T-helper 2 cell treated with Interferon-gamma antibody and Interleukin-4, amounts not matched to agents 5 μg/mL and 100 μg/mL, for 36 hours (primary cell): Measurements from ENCODE around the gene SP6.

Source experiments
- DNase-seq: peaks from one replicate; pipeline ENCODE4 v3.0.0; 2021; ENCODE audit warnings: low spot score
- H3K27ac Mint-ChIP-seq: one replicate; pipeline ENCODE4 v1.8.0; 2021; ENCODE audit warnings: mild to moderate bottlenecking, mixed read lengths
- H3K27me3 Mint-ChIP-seq: one replicate; pipeline ENCODE4 v1.8.0; 2021; ENCODE audit warnings: low read depth, mixed read lengths
- H3K36me3 Mint-ChIP-seq: one replicate; pipeline ENCODE4 v1.8.0; 2021; ENCODE audit warnings: low read depth, mixed read lengths
- H3K4me1 Mint-ChIP-seq: one replicate; pipeline ENCODE4 v1.8.0; 2021; ENCODE audit warnings: low read depth, mixed read lengths
- H3K4me3 Mint-ChIP-seq: one replicate; pipeline ENCODE4 v1.8.0; 2022; ENCODE audit warnings: mild to moderate bottlenecking, moderate library complexity, mixed read lengths
- H3K9me3 Mint-ChIP-seq: one replicate; pipeline ENCODE4 v1.8.0; 2021; ENCODE audit warnings: mixed read lengths

Gene SP6

DNA sequence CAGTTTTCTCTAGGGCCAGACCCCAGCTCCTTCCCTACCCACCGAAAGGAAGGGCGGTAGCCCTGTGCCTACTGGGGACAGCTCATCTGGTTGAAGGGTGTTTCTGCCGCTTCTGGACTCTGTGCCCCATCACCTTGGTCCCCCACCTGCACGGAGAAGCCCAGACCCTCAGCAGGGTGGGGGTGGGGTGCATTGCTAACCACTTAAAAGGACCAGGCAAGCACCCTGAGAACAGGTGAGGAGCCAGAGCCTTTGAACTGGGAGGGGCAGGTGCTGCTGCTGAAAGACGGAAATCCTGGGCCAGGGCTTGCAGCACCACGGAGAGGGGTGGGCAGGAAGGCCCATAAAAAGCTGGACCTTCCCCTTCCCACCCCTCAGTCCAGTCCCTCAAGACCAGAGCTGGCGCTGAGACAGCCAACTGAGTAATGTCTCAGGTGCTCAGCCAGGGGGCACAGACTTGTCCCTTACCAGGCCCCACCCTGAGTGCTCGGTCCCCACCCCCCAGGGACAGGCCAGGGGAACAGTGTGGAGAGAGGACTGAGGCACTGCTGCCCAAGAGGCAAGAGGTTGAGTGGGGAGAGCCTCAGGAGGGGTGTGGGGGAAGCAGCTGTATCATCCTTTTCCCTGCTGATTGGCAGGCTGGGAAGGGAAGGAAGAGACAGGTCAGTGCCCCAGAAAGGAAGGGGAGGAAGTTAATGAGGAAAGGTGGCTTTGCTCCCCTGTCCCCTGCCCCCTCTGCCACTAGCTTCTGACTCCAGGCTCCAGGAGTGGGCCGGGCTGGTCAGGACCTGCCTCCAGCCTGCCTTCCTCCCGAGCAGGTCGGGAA is 34.2 kb upstream of the SP6 start:
- H3K27me3 Mint-ChIP-seq = peaks cover 6% of the 10 kb centered on the region
- H3K27ac Mint-ChIP-seq = no peak overlapping the region
- H3K9me3 Mint-ChIP-seq = no peaks in the 10 kb centered on the region
- no peak overlapping the region for H3K4me3 Mint-ChIP-seq
- DNase-seq = no peak
- peaks cover 3% of the 10 kb centered on the region for H3K4me1 Mint-ChIP-seq
- H3K36me3 Mint-ChIP-seq = no peaks in the 10 kb centered on the region

DNA sequence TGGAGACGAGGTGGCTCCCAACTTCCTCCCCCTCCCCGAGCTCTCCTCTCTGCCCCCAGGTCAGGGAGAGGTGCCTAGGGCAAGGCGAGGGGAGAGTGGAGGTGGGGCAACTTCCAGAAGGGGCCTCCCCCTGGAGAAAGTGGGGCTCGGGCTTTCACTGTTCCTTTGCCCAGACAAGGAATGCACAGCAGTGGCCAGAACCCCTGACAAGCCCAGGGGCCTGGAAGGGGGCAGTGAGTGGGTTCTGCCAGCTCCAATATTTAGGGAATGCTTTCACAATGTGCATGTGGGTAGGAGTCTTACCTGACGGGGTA is 33.4 kb upstream of the SP6 start:
- no peak overlapping the region for H3K27ac Mint-ChIP-seq
- peaks cover 1% of the 10 kb centered on the region for H3K4me1 Mint-ChIP-seq
- H3K27me3 Mint-ChIP-seq = peaks cover 8% of the 10 kb centered on the region
- H3K36me3 Mint-ChIP-seq = no peaks in the 10 kb centered on the region
- no peak for DNase-seq
- H3K9me3 Mint-ChIP-seq = no peaks in the 10 kb centered on the region
- no peak overlapping the region for H3K4me3 Mint-ChIP-seq

DNA sequence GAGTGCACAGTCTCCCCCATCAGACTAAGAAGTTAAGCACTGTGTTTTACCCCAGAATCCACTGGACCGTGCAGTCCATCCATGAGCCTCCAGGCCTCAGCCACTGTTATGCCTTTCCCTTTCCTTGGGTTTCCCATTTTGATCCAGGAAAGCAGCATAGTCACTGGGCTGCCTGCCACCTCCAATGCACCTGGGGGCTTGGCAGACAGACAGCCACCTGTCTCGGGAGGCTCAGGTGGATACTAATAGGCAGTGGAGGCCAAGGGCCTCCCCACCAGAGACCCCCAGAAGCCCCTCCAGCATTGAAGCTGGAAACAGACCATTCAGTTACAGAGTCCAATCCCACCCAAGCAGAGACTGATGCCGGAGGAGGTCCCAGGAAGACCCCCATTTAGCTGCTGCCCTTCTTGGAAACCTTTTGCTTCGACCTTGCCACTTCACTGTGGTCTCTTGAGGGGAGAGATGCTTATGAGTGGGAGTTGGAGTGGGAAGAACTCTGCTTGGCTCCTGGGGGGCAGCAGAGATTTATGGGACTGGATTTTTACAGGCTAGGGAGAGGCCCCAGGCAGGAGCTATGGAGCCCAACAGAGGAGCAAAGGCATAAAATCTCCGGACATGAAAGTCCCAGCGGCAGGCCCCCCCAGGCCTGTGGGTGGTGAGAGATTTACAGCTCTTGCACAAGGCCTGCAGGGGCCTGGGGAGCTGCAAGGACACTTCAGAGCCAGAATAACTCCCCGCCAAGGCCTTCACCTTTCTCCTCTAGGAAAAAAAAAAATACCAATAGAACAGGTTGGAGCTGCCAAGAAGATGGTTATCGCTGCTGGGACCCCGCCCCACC is 32.8 kb upstream of the SP6 start:
- Mint-ChIP-seq H3K9me3 (no peaks in the 10 kb centered on the region), H3K4me3 (no peak overlapping the region), H3K36me3 (no peaks in the 10 kb centered on the region), H3K27me3 (peaks cover 13% of the 10 kb centered on the region), H3K4me1 (peaks cover 4% of the 10 kb centered on the region), H3K27ac (no peak overlapping the region)
- DNase-seq = no peak

DNA sequence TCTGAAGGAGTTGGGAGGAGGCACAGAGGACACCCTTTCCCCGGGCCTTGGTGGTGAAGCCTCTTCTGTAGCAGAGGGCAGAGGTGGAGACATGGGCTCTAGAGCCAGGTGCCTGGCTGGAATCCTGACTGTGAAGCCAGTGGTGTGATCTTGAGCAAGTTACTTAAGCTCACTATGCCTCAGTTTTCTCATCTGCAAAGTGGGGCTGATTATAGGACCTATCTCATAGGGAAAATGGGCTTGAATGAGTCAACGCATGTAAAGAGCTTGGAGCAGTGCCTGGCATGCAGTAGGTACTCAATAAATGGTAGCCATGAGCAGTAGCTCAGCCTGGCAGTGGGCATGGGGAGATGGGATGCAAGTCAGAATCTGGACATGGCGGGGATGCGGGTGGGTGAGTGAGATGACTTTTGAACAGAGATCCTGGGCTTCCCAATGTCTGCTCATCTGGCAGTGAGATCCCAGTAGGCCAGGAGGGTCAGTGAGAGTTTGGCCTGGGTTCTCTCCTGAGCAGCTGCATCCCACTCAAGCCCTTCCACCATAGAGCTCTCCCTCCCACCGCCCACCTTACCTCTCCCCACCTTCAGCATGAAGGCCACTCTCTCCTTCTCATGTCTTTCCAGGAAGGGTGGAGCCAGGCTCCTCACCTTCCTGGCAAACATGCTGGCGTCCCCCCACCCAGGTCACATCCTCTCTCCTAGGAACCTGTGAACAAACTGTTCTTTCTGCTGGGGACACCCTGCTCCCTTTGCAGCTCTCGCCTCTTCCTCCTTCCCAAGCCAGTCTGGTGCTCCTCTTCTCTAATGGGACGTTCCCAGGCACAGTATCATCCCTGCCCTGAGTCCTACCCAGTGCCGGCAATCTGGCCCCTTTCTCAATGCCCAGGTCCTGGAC is 32.0 kb upstream of the SP6 start:
- no peaks in the 10 kb centered on the region for H3K9me3 Mint-ChIP-seq
- no peak overlapping the region for H3K4me3 Mint-ChIP-seq
- H3K27ac Mint-ChIP-seq = no peak overlapping the region
- H3K4me1 Mint-ChIP-seq = peaks cover 4% of the 10 kb centered on the region
- DNase-seq = no peak
- peaks cover 18% of the 10 kb centered on the region for H3K27me3 Mint-ChIP-seq
- H3K36me3 Mint-ChIP-seq = no peaks in the 10 kb centered on the region

DNA sequence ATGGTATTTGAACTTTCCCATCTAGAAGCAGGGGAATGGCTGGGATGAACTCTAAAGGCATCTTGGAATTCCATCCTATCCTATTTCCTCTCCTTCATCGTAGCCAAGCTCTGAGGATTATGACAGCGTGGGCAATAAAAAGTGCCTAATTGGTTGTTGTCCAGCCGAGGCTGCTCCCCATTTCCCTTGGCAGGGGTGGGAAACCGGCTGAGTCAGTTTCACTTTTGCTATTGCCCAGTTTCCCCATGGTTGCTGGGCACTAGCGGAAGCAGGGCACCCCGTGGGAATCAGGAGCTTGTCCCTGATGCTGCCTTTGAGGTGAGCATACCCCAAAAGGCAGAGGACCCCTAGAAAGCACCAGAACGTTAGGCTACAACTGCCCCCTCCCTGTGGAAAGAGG is 31.3 kb upstream of the SP6 start:
- Mint-ChIP-seq H3K36me3 (no peaks in the 10 kb centered on the region), H3K4me3 (no peak overlapping the region), H3K9me3 (no peaks in the 10 kb centered on the region)

DNA sequence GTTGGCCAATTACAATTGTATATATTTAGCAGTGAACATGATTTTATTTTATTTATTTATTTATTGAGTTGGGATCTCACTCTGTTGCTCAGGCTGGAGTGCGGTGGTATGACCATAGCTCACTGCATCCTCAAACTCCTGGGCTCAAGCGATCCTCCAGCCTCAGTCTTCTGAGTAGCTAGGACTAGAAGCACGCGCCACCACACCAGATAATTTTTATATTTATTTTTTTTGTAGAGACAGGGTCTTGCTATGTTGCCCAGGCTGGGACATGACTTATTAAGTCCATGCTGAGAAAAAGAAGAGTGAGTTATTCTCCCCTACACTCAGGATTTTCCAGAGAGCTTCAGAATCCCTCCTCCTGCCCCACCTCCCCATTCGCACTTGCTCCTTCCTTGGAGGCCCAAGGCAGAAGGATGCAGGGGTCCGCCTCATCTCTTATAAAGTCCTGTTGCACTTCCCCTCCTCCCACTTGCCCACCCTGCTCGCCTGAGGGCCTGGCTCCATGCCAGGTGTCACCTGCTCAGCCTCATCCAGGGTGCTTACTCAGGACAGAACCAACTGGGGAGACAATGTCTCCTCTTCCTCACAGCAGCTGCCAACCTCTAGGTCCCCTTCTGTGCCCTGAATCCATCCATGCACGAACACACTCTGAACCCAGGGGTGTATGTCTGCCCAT is 29.0 kb upstream of the SP6 start:
- Mint-ChIP-seq H3K4me3 (no peak overlapping the region), H3K27me3 (peaks cover 34% of the 10 kb centered on the region), H3K9me3 (no peaks in the 10 kb centered on the region)

More for the DNA sequence above, 31.3 kb upstream of the SP6 start:
- H3K4me1 Mint-ChIP-seq = peaks cover 4% of the 10 kb centered on the region
- peaks cover 23% of the 10 kb centered on the region for H3K27me3 Mint-ChIP-seq
- H3K27ac Mint-ChIP-seq = no peak overlapping the region
- no peak for DNase-seq

DNA sequence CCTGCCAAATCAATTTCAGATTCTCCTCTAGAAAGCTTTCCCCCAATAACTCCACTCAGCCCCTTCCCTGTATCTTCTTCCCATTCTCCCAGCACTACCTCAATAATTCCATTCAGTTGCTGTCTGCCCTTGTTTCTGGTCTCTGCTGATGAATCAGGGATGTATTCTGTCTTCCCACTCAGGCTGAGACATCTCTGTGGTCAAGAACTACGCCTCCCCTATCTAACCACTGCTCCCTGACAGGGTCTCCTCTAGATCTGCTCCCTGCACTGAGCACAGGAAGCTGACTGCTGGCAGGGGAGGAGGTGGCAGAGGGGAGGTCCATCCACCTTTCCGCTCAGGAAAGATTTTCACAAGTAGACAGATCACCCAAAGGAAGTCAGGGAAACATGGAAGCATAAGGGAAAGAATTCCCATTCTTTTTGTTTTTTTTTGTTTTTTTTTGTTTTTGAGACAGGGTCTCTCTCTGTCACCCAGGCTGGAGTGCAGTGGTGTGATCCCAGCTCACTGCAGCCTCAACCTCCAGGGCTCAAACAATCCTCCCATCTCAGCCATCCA is 28.1 kb upstream of the SP6 start:
- peak; percentile 12 for DNase-seq
- H3K27ac Mint-ChIP-seq = no peak overlapping the region
- no peaks in the 10 kb centered on the region for H3K9me3 Mint-ChIP-seq
- peaks cover 40% of the 10 kb centered on the region for H3K27me3 Mint-ChIP-seq
- no peak overlapping the region for H3K4me3 Mint-ChIP-seq
- peaks cover 4% of the 10 kb centered on the region for H3K4me1 Mint-ChIP-seq
- H3K36me3 Mint-ChIP-seq = no peaks in the 10 kb centered on the region

More for the DNA sequence above, 29.0 kb upstream of the SP6 start:
- peaks cover 4% of the 10 kb centered on the region for H3K4me1 Mint-ChIP-seq
- no peak overlapping the region for H3K27ac Mint-ChIP-seq
- DNase-seq = no peak
- no peaks in the 10 kb centered on the region for H3K36me3 Mint-ChIP-seq

DNA sequence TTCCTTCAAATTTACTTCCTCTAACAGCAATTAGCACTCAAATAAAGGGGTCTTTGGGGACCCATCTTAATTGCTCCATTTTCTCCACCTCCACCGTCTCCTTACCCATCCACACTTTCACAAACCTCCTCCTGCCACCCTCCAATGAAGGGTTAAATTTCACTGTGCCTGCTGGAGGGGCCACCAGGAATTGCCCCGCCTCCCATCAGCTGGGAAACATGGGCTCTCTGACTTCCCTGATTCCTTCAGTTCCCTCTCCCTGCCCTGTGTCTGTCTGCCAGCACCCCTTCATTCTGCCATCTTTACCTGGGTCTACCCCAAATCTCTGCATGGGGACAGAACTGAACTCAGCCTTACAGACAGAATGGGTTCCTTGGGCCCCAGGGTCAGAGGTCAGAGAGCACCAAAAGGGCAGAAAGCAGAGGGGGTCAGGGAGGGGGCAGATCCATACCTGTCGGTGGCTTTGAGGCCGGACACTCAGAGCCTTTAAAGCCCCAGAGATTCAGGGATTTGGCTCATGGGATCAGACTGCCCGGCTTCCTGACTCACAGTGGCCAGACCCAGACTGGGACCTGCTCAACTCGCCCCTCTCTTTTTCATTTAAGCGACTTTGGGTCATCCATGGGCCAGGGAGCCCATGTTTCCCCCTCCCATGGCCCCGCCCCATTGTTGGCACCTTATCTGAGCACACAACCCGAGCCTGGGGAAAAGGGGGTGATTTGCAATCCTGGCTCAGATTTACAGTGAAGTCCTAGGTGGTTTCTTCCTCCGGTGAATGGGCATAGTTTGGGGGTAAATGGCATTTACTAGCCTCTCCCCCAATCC is 27.5 kb upstream of the SP6 start:
- Mint-ChIP-seq H3K4me3 (no peak overlapping the region), H3K27ac (no peak overlapping the region), H3K36me3 (no peaks in the 10 kb centered on the region), H3K9me3 (no peaks in the 10 kb centered on the region), H3K27me3 (peaks cover 46% of the 10 kb centered on the region), H3K4me1 (peaks cover 4% of the 10 kb centered on the region)
- no peak for DNase-seq

DNA sequence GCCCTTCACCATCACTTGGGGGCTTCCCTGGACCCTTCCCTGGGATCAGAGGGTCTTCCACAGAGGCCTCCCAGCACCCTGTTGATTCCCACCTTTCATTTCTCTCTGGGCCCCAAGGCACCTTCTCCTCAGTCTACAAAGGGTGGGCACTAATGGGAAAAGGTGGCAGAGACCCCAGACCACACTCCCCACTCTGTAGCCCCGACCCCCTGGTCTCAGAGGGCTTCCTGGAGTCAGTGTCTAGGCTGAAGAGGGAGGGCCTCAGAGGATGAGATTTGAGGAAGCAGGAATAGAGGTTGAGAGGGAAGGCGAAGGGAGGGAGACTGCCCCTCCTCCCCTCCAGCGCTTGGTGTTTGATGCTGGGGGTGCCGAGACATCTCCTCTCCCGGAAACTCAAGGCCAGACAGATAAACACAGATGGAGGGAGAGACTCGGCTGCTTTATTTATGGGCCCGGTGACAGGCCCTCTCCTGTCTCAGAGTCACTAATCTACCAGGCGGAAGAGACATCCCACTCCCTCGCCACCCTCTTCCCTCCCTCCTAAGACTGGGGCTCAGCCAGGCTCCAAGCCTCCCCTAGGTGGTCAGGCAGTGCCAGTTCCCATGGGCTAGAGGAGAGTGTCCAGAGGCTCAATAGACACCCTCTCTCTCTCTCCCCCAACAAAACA is 26.5 kb upstream of the SP6 start:
- H3K4me1 Mint-ChIP-seq = peaks cover 3% of the 10 kb centered on the region
- no peaks in the 10 kb centered on the region for H3K9me3 Mint-ChIP-seq
- H3K27ac Mint-ChIP-seq = no peak overlapping the region
- no peak overlapping the region for H3K4me3 Mint-ChIP-seq
- peaks cover 53% of the 10 kb centered on the region for H3K27me3 Mint-ChIP-seq
- no peaks in the 10 kb centered on the region for H3K36me3 Mint-ChIP-seq
- DNase-seq = no peak

DNA sequence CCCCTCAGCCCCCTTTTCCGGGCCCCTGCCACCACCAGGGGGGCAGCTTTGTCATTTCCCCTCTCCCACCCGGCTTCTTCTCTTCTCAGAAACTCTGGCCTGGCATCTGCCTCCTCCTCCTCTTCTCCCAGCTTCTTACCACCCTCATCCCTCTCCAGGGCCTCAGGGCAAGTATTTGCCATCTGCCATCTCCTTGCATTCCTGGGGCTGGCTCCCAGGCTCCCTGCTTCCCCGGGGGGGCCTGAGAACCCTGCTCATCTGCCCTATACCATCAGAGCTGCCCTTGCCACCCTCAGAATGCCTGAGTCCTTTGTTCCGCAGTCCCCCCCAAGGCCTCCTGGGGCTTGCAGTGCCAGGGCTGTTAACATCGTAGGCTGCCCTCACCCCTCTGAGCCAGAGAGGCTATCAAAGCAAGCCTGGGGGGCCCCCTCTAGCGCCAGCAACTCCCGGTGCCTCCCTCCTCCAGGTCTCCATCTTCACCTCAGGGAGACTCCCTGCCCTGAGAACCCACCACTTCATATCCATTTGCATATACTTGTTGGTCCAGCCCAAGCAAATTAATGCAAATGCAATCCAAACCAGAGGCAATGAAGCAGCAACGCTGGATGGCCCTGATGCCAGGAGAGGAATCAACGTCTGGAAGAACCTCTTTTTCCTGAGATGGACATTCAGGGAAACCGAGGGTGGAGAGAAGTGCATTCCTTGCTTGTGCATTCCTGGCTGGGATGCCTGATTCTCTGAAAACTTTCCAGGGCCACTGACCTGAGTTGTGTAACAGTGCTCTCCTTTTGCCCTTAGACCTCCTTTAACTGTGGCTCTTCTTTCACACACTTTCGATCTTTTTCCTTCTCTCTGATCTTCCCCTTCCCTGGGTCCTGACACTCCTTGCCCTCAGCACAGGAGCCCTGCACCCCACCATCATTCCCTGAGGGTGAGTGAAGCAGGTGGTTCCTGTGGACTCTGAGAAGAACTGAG is 24.3 kb upstream of the SP6 start:
- Mint-ChIP-seq H3K4me1 (peaks cover 3% of the 10 kb centered on the region), H3K4me3 (no peak overlapping the region), H3K36me3 (no peaks in the 10 kb centered on the region), H3K27ac (no peak overlapping the region), H3K27me3 (peaks cover 67% of the 10 kb centered on the region), H3K9me3 (no peaks in the 10 kb centered on the region)
- DNase-seq = no peak

DNA sequence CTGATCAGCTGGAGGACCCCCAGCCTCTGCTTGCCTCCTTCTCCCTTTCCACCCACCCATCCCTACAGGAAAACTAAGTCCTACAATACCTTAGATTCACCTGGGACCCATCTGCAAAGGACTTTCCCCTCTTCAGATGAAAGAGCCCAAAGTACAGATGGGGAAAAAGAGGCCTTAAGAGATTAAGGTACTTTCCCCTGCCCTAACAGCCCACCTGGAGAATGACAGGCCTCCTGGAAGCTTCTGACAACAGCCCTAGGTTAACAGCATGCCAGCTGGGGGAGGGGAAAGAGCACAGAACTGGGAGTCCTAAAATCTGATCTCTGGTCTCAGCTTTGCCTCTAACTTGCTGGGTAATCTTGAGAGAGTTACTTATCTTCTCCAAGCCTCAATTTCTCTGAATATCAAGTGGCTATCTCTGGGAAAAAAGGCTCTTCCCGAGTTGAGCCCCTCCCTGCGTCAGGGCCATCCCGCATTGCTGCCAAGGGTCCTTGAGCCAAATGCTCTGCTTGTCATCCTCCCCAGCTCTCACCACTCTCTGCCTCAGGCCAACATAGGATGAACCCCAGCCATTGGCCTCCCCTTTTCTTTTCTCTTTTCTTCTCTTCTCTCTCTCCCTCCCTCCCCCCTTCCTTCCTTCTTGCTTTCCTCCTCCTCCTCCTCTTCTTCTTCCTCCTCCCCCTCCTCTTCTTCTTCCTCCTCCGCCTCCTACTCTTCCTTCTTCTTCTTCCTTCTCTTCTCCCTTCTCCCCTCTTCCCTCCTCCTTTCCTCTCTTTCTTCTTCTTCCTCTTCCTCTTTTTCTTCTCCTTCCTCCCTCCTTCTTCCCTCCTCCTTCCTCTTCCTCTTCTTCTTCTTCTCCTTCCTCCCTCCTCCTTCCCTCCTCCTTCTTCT is 22.5 kb upstream of the SP6 start:
- H3K4me1 Mint-ChIP-seq = no peaks in the 10 kb centered on the region
- no peak overlapping the region for H3K4me3 Mint-ChIP-seq
- no peak for DNase-seq
- H3K27me3 Mint-ChIP-seq = peaks cover 69% of the 10 kb centered on the region
- H3K27ac Mint-ChIP-seq = no peak overlapping the region
- H3K36me3 Mint-ChIP-seq = no peaks in the 10 kb centered on the region
- H3K9me3 Mint-ChIP-seq = no peaks in the 10 kb centered on the region
